HL-60 (cell line): Measurements from ENCODE around the gene TPX2.

ENCODE experiments used
- CTCF ChIP-seq: IDR thresholded peaks from one replicate; pipeline ENCODE4 v1.5.1; 2011; ENCODE audit warnings: low read length, control low read depth, inconsistent platforms; ENCODE audit not compliant: insufficient read depth
- REST ChIP-seq: IDR thresholded peaks from 2 replicates; pipeline ENCODE4 v1.6.1; 2012; ENCODE audit warnings: low read depth; ENCODE audit not compliant: insufficient replicate concordance
- SPI1 ChIP-seq: IDR thresholded peaks from 2 replicates; pipeline ENCODE4 v1.6.1; 2012; ENCODE audit warnings: low read depth, mild to moderate bottlenecking, borderline replicate concordance

- TF ChIP-seq REST (no peak), CTCF (no peak), SPI1 (no peak)
Measured at GRCh38 chr20:31770243-31770642, 31.2 kb downstream of the TPX2 start.
